ENCODE results near the gene DNAJC17.

Gene DNAJC17, protein sequence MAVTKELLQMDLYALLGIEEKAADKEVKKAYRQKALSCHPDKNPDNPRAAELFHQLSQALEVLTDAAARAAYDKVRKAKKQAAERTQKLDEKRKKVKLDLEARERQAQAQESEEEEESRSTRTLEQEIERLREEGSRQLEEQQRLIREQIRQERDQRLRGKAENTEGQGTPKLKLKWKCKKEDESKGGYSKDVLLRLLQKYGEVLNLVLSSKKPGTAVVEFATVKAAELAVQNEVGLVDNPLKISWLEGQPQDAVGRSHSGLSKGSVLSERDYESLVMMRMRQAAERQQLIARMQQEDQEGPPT

DNA sequence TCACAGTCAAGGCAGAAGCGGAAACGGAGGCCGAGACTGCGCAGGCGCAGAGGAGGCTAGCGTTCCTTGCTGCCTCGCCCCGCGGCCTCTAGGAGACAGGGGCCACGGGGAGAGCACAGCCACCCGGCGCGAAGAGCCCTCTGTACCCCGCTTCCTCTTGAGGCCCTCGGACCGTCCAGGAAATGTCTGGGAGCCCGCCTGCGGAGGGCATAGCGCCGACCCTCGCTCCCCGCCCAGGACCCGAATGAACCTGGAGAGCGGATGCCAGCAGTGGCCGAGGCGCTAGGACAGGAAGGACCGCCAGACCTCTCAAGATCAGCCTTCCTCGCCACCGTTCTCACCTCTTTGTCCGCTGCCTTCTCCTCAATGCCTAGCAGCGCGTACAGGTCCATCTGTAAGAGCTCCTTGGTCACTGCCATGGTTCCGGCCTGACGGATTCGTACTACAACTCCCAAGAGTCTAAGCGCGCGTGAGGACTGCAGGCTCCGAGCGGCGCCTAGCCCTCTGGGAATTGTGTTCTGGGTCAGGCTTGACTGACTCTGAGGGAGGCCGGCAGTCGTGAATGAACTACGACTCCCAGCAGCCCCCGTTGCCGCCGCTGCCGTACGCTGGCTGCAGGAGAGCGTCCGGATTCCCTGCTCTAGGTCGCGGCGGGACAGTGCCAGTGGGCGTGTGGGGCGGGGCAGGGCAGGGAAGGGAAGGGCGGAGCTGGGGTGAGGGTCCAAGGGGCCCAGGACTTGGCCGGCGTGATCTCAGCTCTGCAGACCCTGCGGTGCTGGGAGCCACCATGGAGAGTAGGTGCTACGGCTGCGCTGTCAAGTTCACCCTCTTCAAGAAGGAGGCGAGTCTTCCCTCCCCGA lies at the start of gene DNAJC17, which contains the start of gene ZFYVE19:
DNAJC17 (minus strand) TSS at position 446 of the 860 bp plus-strand sequence; CDS start at position 419, 27 bp downstream.
ZFYVE19 (plus strand) TSS at position 62 of the 860 bp plus-strand sequence; CDS start at position 563, 501 bp downstream.
- H3K36me3 Mint-ChIP-seq: peaks cover 4% of the 10 kb centered on the region

GRCh38 chr15:40856746-40857145 lies 49.5 kb upstream of the DNAJC17 start:
- no peak overlapping the region for H3K4me3 Mint-ChIP-seq
- no peaks in the 10 kb centered on the region for H3K9me3 Mint-ChIP-seq
- peaks cover 11% of the 10 kb centered on the region for H3K4me1 Mint-ChIP-seq
- no peaks in the 10 kb centered on the region for H3K27me3 Mint-ChIP-seq
- no peak for ATAC-seq (ENCODE audit: low read depth)
- no peak overlapping the region for H3K27ac Mint-ChIP-seq
- H3K36me3 Mint-ChIP-seq: peaks cover 10% of the 10 kb centered on the region
- no peak for DNase-seq (ENCODE audit: low spot score in 2 of 2)

More for the DNA sequence above, at the start of gene DNAJC17, which contains the start of gene ZFYVE19:
- peak; percentile 95 for ATAC-seq (ENCODE audit: low read depth)
- Mint-ChIP-seq H3K27ac (peak within 1 kb of the TSS; percentile 91), H3K9me3 (no peaks in the 10 kb centered on the region), H3K4me1 (peaks cover 11% of the 10 kb centered on the region), H3K4me3 (peak within 1 kb of the TSS; percentile 97), H3K27me3 (no peaks in the 10 kb centered on the region)
- peak; percentile 89 to 91 for DNase-seq (ENCODE audit: low spot score in 2 of 2)

DNA sequence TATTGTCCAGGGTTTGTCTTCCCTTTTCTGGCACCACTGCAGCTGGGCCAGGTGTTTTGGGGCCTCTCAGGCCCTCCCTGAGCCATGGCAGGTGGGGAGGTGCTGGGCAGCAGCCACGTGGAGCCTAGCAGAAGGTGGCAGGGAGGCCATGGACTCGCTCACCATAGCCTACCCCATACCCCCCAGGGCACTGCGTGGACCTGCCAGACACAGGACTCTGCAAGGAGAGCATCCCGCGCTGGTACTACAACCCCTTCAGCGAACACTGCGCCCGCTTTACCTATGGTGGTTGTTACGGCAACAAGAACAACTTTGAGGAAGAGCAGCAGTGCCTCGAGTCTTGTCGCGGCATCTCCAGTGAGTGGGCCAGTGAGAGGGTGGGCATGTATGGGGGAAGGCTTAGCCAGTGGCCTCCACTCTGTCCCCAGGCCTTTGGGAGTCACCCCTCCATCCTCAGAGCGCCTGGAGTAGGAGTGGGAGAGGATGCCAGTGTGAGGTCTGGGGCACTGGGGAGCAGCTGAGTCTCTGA lies 48.5 kb upstream of the DNAJC17 start:
- peaks cover 11% of the 10 kb centered on the region for H3K4me1 Mint-ChIP-seq
- peaks cover 12% of the 10 kb centered on the region for H3K36me3 Mint-ChIP-seq
- H3K27me3 Mint-ChIP-seq: no peaks in the 10 kb centered on the region
- no peak overlapping the region for H3K27ac Mint-ChIP-seq
- ATAC-seq (ENCODE audit: low read depth): no peak
- H3K9me3 Mint-ChIP-seq: no peaks in the 10 kb centered on the region
- no peak for DNase-seq (ENCODE audit: low spot score in 2 of 2)
- H3K4me3 Mint-ChIP-seq: no peak overlapping the region

DNA sequence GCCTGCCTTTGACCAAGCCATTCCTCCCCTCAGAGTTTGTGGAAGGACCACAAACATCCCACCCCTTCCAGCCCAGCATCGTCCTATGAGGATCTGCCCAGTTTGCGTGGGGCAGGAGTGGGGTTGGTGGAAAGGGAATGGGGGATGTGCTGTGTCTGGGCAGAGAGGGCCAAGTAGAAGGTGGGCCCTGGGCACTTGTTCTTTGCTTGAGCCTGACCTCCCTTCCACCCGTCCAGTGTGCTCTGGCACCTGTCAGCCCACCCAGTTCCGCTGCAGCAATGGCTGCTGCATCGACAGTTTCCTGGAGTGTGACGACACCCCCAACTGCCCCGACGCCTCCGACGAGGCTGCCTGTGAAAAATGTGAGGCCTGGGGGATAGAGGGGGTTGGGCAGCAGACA lies 46.9 kb upstream of the DNAJC17 start:
- Mint-ChIP-seq H3K4me1 (peaks cover 6% of the 10 kb centered on the region), H3K9me3 (no peaks in the 10 kb centered on the region), H3K27ac (no peak overlapping the region), H3K36me3 (peaks cover 15% of the 10 kb centered on the region), H3K4me3 (no peak overlapping the region), H3K27me3 (no peaks in the 10 kb centered on the region)
- no peak for ATAC-seq (ENCODE audit: low read depth)
- DNase-seq (ENCODE audit: low spot score in 2 of 2): no peak

GRCh38 chr15:40853241-40853890 lies 46.1 kb upstream of the DNAJC17 start:
- DNase-seq (ENCODE audit: low spot score in 2 of 2) (no peak), ATAC-seq (ENCODE audit: low read depth) (no peak)
- Mint-ChIP-seq H3K36me3 (peaks cover 15% of the 10 kb centered on the region), H3K9me3 (no peaks in the 10 kb centered on the region), H3K4me3 (no peak overlapping the region), H3K27me3 (no peaks in the 10 kb centered on the region), H3K27ac (no peak overlapping the region), H3K4me1 (peaks cover 2% of the 10 kb centered on the region)

DNA sequence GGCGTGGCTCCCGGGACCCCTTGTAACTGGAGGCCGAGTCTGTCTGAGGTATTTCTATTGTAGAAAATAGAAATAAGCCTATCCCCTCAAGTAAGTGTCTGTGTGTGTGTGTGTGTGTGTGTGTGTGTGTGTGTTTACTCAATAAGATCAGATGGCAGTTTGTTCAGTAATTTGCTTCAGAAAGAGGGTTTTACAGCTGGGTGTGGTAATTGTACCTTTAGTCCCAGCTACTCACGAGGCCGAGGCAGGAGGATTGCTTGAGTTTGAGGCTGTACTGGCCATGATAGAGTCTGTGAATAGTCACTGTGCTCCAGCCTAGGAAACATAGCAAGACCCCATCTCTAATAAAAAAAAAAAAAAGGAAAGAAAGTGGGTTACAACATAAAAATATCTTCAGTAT lies 45.3 kb upstream of the DNAJC17 start:
- H3K36me3 Mint-ChIP-seq: peaks cover 15% of the 10 kb centered on the region
- H3K9me3 Mint-ChIP-seq: no peaks in the 10 kb centered on the region
- H3K4me1 Mint-ChIP-seq: peaks cover 5% of the 10 kb centered on the region
- H3K4me3 Mint-ChIP-seq: no peak overlapping the region
- no peaks in the 10 kb centered on the region for H3K27me3 Mint-ChIP-seq
- no peak for DNase-seq (ENCODE audit: low spot score in 2 of 2)
- no peak overlapping the region for H3K27ac Mint-ChIP-seq
- no peak for ATAC-seq (ENCODE audit: low read depth)

DNA sequence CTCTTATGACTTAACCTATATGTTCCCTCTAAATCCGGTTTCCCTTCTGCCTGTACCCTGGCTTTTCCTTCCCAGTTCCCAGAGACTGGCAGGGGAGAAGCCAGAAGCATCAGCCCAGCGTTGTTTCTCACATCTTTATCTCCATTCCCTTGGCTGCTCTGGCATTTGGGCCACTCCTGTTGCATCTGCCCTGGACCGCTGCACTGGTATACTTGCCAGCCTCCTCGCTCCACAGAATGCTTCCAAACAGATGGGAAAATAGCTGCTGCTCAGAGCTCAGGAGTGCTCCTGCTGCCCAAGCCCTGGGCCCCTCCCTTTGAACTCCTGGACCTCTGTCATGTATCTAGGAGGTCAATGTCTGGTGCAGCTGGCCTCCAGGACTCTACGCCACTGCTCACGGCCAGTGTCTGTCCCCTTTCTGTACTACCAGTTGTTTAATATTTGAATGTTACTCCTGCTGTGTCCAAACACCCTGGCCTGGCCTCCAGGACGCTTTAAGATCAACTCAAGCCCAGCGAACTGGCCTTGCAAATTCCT lies 43.4 kb upstream of the DNAJC17 start:
- ATAC-seq (ENCODE audit: low read depth) (no peak), DNase-seq (ENCODE audit: low spot score in 2 of 2) (no peak)
- peaks cover 11% of the 10 kb centered on the region for H3K36me3 Mint-ChIP-seq
- no peaks in the 10 kb centered on the region for H3K27me3 Mint-ChIP-seq
- peaks cover 19% of the 10 kb centered on the region for H3K4me1 Mint-ChIP-seq
- no peak overlapping the region for H3K27ac Mint-ChIP-seq
- no peak overlapping the region for H3K4me3 Mint-ChIP-seq
- H3K9me3 Mint-ChIP-seq: no peaks in the 10 kb centered on the region

DNA sequence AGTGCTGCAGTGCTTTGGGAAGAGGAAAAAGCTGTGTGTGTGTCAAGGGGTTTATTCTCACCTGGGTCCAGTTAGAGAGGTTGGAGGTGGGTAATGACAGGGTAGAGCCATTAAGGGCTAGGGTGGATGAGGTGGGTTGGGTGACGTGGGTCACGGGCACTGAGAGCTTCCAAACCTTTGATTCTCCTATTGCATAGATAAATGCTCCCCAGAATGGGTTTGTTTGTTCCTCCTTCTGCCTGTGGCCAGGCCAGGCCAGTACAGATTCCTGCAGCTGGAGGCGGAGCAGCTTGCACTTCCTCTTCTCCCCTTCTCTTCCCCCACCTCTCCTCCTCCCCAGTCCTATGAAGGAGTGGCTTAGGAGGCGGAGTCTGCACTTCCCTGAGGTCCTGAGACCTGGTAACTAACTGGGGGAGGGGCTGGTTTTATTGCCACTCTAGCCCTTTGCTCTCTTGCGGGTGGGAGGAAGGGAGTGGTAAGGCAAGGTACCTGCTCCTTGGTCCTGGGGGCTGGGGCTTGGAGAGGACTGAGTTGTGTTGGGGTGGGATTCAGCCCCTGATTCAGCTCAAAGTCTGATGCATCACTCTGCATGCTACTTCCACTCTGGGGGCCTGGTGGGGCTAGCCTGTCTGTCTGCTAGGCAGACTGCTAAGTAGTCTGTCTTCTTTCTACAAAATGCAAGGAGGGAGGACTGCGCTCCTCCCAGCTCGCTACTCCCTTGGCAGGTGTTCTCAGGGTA lies 40.1 kb upstream of the DNAJC17 start:
- DNase-seq (ENCODE audit: low spot score in 2 of 2): no peak
- Mint-ChIP-seq H3K9me3 (no peaks in the 10 kb centered on the region), H3K4me3 (no peak overlapping the region), H3K27me3 (no peaks in the 10 kb centered on the region), H3K4me1 (peaks cover 28% of the 10 kb centered on the region), H3K27ac (peak overlapping the region; percentile 81), H3K36me3 (peaks cover 7% of the 10 kb centered on the region)
- peak; percentile 64 for ATAC-seq (ENCODE audit: low read depth)

DNA sequence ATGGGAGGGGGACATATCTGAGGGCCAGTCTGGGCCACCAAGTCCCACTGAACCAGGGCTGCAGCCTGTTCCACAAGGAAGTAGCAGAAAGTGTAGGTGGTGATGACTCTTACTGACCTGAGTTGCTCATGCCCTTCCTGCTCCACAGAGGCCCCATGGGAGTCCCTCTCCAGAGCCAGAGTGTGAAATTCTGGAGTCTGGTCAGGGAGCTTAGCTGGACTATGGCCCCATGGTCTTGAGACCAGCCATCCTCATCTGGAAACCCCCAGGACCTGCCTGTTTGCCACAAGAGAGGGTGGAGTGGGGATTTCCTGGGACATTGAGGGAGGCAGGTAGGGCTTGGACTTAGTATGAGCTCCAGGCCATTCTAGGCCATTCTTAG lies 39.6 kb upstream of the DNAJC17 start:
- H3K27ac Mint-ChIP-seq: peak overlapping the region; percentile 81
- DNase-seq (ENCODE audit: low spot score in 2 of 2) (no peak), ATAC-seq (ENCODE audit: low read depth) (no peak)
- no peaks in the 10 kb centered on the region for H3K9me3 Mint-ChIP-seq
- H3K36me3 Mint-ChIP-seq: peaks cover 5% of the 10 kb centered on the region
- H3K27me3 Mint-ChIP-seq: no peaks in the 10 kb centered on the region
- H3K4me1 Mint-ChIP-seq: peaks cover 28% of the 10 kb centered on the region
- H3K4me3 Mint-ChIP-seq: no peak overlapping the region

- H3K27ac Mint-ChIP-seq: no peak overlapping the region
- H3K9me3 Mint-ChIP-seq: no peaks in the 10 kb centered on the region
- DNase-seq (ENCODE audit: low spot score in 2 of 2) (no peak), ATAC-seq (ENCODE audit: low read depth) (no peak)
- H3K4me1 Mint-ChIP-seq: peaks cover 28% of the 10 kb centered on the region
- no peaks in the 10 kb centered on the region for H3K27me3 Mint-ChIP-seq
- H3K36me3 Mint-ChIP-seq: peaks cover 3% of the 10 kb centered on the region
- H3K4me3 Mint-ChIP-seq: peak overlapping the region; percentile 43
Observed at GRCh38 chr15:40845511-40846284, 38.4 kb upstream of the DNAJC17 start.

GRCh38 chr15:40845036-40845435 lies 37.8 kb upstream of the DNAJC17 start:
- Mint-ChIP-seq H3K9me3 (no peaks in the 10 kb centered on the region), H3K4me1 (peaks cover 28% of the 10 kb centered on the region), H3K4me3 (peak overlapping the region; percentile 83), H3K27me3 (no peaks in the 10 kb centered on the region), H3K36me3 (no peaks in the 10 kb centered on the region), H3K27ac (peak overlapping the region; percentile 58)
- no peak for ATAC-seq (ENCODE audit: low read depth)
- DNase-seq (ENCODE audit: low spot score in 2 of 2): no peak

DNA sequence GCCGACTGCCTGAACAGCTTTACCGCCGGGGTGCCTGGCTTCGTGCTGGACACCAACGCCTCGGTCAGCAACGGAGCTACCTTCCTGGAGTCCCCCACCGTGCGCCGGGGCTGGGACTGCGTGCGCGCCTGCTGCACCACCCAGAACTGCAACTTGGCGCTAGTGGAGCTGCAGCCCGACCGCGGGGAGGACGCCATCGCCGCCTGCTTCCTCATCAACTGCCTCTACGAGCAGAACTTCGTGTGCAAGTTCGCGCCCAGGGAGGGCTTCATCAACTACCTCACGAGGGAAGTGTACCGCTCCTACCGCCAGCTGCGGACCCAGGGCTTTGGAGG lies 37.4 kb upstream of the DNAJC17 start:
- peak overlapping the region; percentile 58 for H3K27ac Mint-ChIP-seq
- H3K4me3 Mint-ChIP-seq: peak overlapping the region; percentile 83
- H3K36me3 Mint-ChIP-seq: no peaks in the 10 kb centered on the region
- DNase-seq (ENCODE audit: low spot score in 2 of 2) (peak in 1 of 2 donors; percentile 42), ATAC-seq (ENCODE audit: low read depth) (peak; percentile 67)
- no peaks in the 10 kb centered on the region for H3K27me3 Mint-ChIP-seq
- no peaks in the 10 kb centered on the region for H3K9me3 Mint-ChIP-seq
- H3K4me1 Mint-ChIP-seq: peaks cover 28% of the 10 kb centered on the region

Data from memory B cell (primary cell).